Muscle of arm (tissue), 12 donors: ENCODE measurements around the gene AGPAT1. TPM values are rescaled to one million over a fixed set of nuclear protein-coding genes. Genes with fewer than 3 reads are reported as not detected.
"Not testable (repeated sequence)": the region's sequence is repeated elsewhere in the genome, so short reads cannot be mapped to it uniquely, and the experiment has no call there.

Source experiments
- DNase-seq: peaks from one replicate; pipeline ENCODE4 v3.0.0-alpha.2; 2013
- polyA plus RNA-seq, 12 donors: library from polyadenylated mRNA; unstranded; fragments of 120-200 nt; gene quantifications; one replicate each; pipeline ENCODE4 v1.2.1, GENCODE V29; 2013; ENCODE audit not compliant: insufficient read length in 12 of 12

The AGPAT1 gene
- polyA plus RNA-seq, 12 donors, result 49.5 to 72.1 (median 60.7) TPM; not detected in 1

GRCh38 chr6:32188381-32189068 is 12.6 kb upstream of the AGPAT1 start:
- DNase-seq, result no peak

- not testable (repeated sequence) for DNase-seq
These were observed 12.0 kb upstream of the AGPAT1 start for GRCh38 chr6:32187725-32188380.

- DNase-seq, result no peak
These were observed 11.3 kb upstream of the AGPAT1 start for GRCh38 chr6:32187009-32187709.

GRCh38 chr6:32186151-32186840 is 10.4 kb upstream of the AGPAT1 start:
- DNase-seq, result not testable (repeated sequence)

- peak; percentile 59 for DNase-seq
These were observed 9.8 kb upstream of the AGPAT1 start for GRCh38 chr6:32185681-32186131.

GRCh38 chr6:32184084-32184640 is 8.3 kb upstream of the AGPAT1 start, which contains the start of gene AGER:
Gene AGER (minus strand): TSS chr6:32184253. CDS start chr6:32184222, 31 bp downstream.
- DNase-seq, result no peak

GRCh38 chr6:32183483-32184083 is 7.7 kb upstream of the AGPAT1 start:
- no peak for DNase-seq

- no peak for DNase-seq
These were observed 7.1 kb upstream of the AGPAT1 start for GRCh38 chr6:32183030-32183429.

GRCh38 chr6:32182555-32182981 is 6.7 kb upstream of the AGPAT1 start:
- DNase-seq, result no peak

- no peak for DNase-seq
These were observed 6.1 kb upstream of the AGPAT1 start for GRCh38 chr6:32181915-32182529.

- no peak for DNase-seq
These were observed 5.3 kb upstream of the AGPAT1 start for GRCh38 chr6:32181148-32181702.

- no peak for DNase-seq
These were observed 4.0 kb upstream of the AGPAT1 start for GRCh38 chr6:32179766-32180405.

- DNase-seq, result no peak
These were observed 2.9 kb upstream of the AGPAT1 start for GRCh38 chr6:32178547-32179440.

GRCh38 chr6:32177788-32178546 is 2.1 kb upstream of the AGPAT1 start, which contains the start of gene RNF5:
Gene RNF5 (plus strand): TSS chr6:32178405. CDS start chr6:32178512, 107 bp downstream.
- DNase-seq, result peak; percentile 99

- DNase-seq, result no peak
These were observed 1.4 kb upstream of the AGPAT1 start for GRCh38 chr6:32177183-32177787.

- no peak for DNase-seq
These were observed 745 bp upstream of the AGPAT1 start for GRCh38 chr6:32176476-32177182.

GRCh38 chr6:32175322-32175710 is 568 bp downstream of the AGPAT1 start:
- no peak for DNase-seq
